ENCODE measurements around the gene PHF2. TPM values are rescaled to one million over a fixed set of nuclear protein-coding genes. Genes with fewer than 3 reads are reported as not detected.

The PHF2 gene
- total and polyA plus RNA-seq, 10 donors, result 11.2 to 46.2 (median 31.0) TPM

- Histone ChIP-seq H3K9me3 (no peaks in the 10 kb centered on the region), H3K27me3 (replicated peaks in 1 of 7) (no peaks in the 10 kb centered on the region), H3K4me1 (no peaks in the 10 kb centered on the region), H3K4me3 (no peak overlapping the region), H3K27ac (no peak overlapping the region), H3K36me3 (peaks cover 0 to 100% (median 69%) of the 10 kb centered on the region in 6 donors)
- 95 to 98% (median 97%) methylated on average over 8 to 22 of the region's 22 CpGs for WGBS, 5 donors
- intact Hi-C loops (cut with DNase I; ENCODE audit: low total_unique reads), result no loop called here
- DNase-seq, result peak; percentile 64
- TF ChIP-seq CTCF (IDR thresholded peaks at IDR 0.05 in 8 of 11, conservative IDR thresholded peaks at IDR 0.05 in 3 of 11), result no peak
- TF ChIP-seq POLR2AphosphoS5 (IDR thresholded peaks at IDR 0.05), result peak in 1 of 3 donors; percentile 10
These were observed 79.4 kb downstream of the PHF2 start for GRCh38 chr9:93655621-93656425.

DNA sequence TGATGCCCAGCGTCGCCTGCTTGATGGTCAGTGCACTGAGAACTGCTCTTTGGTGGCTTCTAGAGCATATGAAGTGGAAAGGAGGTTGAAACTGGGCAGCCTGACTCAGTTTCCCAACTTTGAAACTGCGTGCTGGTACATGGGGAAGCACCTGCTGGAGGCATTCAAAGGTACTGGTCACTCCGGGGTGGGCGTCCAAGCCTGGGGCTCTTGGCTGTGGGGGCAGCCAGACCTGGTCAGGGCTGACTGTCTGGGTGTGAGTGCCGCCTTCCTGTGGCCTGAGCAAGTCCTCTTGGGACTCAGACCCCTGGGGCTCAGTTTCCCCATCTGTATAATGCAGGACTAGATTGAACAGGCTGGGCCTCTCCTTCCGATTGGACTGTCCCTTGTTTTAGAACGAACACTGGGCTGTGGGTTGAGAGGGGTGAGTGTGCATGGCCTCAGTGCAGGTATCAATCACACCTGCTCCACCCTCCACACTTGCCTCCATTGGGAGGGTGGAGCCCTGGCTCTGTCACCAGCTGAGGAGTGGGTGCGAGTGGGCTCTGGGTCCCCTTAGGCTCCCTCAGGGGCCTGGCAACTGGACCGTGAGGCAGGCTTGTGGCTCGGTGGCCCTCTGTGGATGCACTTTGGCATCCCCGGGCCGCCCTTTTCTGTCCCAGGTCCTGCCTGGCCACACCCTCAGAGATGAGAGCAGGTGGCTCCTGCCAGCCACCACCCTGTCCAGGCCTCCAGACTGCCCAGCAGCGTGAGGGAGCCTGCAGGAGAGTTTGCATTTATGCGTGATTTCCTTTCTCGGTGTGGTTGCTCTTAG is 80.2 kb downstream of the PHF2 start:
- peak; percentile 68 for DNase-seq
- peaks cover 0 to 99% (median 64%) of the 10 kb centered on the region in 6 donors for H3K36me3 ChIP-seq
- no peak for TF ChIP-seq POLR2A (IDR thresholded peaks at IDR 0.05)
- no peak for TF ChIP-seq CTCF (IDR thresholded peaks at IDR 0.05 in 8 of 11, conservative IDR thresholded peaks at IDR 0.05 in 3 of 11)
- no peak for TF ChIP-seq POLR2AphosphoS5 (IDR thresholded peaks at IDR 0.05)
- no peak overlapping the region for H3K27ac ChIP-seq
- no peaks in the 10 kb centered on the region for H3K9me3 ChIP-seq
- intact Hi-C loops (cut with DNase I; ENCODE audit: low total_unique reads), result no loop called here
- H3K27me3 ChIP-seq (replicated peaks in 1 of 7), result no peaks in the 10 kb centered on the region
- H3K4me1 ChIP-seq, result no peaks in the 10 kb centered on the region
- 89 to 97% (median 96%) methylated on average over 11 to 16 of the region's 16 CpGs for WGBS, 5 donors
- H3K4me3 ChIP-seq, result no peak overlapping the region

- TF ChIP-seq POLR2A (IDR thresholded peaks at IDR 0.05) (no peak), POLR2AphosphoS5 (IDR thresholded peaks at IDR 0.05) (no peak), CTCF (IDR thresholded peaks at IDR 0.05 in 8 of 11, conservative IDR thresholded peaks at IDR 0.05 in 3 of 11) (no peak)
- no peak overlapping the region for H3K4me3 ChIP-seq
- no peaks in the 10 kb centered on the region for H3K27me3 ChIP-seq (replicated peaks in 1 of 7)
- H3K27ac ChIP-seq, result no peak overlapping the region
- peaks cover 0 to 97% (median 63%) of the 10 kb centered on the region in 6 donors for H3K36me3 ChIP-seq
- intact Hi-C loops (cut with DNase I; ENCODE audit: low total_unique reads), result no loop called here
- no peaks in the 10 kb centered on the region for H3K9me3 ChIP-seq
- no peaks in the 10 kb centered on the region for H3K4me1 ChIP-seq
- DNase-seq, result peak; percentile 56
- 88 to 99% (median 98%) methylated on average over 7 to 8 of the region's 8 CpGs for WGBS, 5 donors
These were observed 81.1 kb downstream of the PHF2 start for GRCh38 chr9:93657331-93658111.

Data from spleen (tissue), 11 donors.